ENCODE measurements around the gene TKFC. TPM values are rescaled to one million over a fixed set of nuclear protein-coding genes. Genes with fewer than 3 reads are reported as not detected.

The TKFC gene
- total RNA-seq, 4 donors from 2014 or later: 9.3 to 24.1 (median 15.5) TPM

GRCh38 chr11:61347916-61348461, 15.0 kb downstream of the TKFC start:
- no peak for TF ChIP-seq CTCF (IDR thresholded peaks at IDR 0.05; ENCODE audit: low read depth)

- TF ChIP-seq CTCF (IDR thresholded peaks at IDR 0.05; ENCODE audit: low read depth): no peak
These were observed 16.2 kb downstream of the TKFC start for GRCh38 chr11:61349189-61349751.

GRCh38 chr11:61349916-61350315, 16.9 kb downstream of the TKFC start:
- TF ChIP-seq CTCF (IDR thresholded peaks at IDR 0.05; ENCODE audit: low read depth): no peak

- no peak for TF ChIP-seq CTCF (IDR thresholded peaks at IDR 0.05; ENCODE audit: low read depth)
These were observed 17.3 kb downstream of the TKFC start for GRCh38 chr11:61350336-61350735.

- no peak for TF ChIP-seq CTCF (IDR thresholded peaks at IDR 0.05; ENCODE audit: low read depth)
These were observed 17.8 kb downstream of the TKFC start for GRCh38 chr11:61350803-61351202.

GRCh38 chr11:61352038-61352437, 19.0 kb downstream of the TKFC start:
- TF ChIP-seq CTCF (IDR thresholded peaks at IDR 0.05; ENCODE audit: low read depth): no peak

GRCh38 chr11:61353131-61354067, 20.4 kb downstream of the TKFC start:
- TF ChIP-seq CTCF (IDR thresholded peaks at IDR 0.05; ENCODE audit: low read depth): no peak
